SIG-M5 treated with dmso at 0.1 percent for 504 hours (cell line): Measurements from ENCODE around the gene FHL3.
"Not testable (repeated sequence)": the region's sequence is repeated elsewhere in the genome, so short reads cannot be mapped to it uniquely, and the experiment has no call there.

Experiments
- DNase-seq: peaks from one replicate; lab custom pipeline; 2025; ENCODE audit not compliant: unreplicated experiment; lab: John Stamatoyannopoulos, UW

Gene FHL3

DNA sequence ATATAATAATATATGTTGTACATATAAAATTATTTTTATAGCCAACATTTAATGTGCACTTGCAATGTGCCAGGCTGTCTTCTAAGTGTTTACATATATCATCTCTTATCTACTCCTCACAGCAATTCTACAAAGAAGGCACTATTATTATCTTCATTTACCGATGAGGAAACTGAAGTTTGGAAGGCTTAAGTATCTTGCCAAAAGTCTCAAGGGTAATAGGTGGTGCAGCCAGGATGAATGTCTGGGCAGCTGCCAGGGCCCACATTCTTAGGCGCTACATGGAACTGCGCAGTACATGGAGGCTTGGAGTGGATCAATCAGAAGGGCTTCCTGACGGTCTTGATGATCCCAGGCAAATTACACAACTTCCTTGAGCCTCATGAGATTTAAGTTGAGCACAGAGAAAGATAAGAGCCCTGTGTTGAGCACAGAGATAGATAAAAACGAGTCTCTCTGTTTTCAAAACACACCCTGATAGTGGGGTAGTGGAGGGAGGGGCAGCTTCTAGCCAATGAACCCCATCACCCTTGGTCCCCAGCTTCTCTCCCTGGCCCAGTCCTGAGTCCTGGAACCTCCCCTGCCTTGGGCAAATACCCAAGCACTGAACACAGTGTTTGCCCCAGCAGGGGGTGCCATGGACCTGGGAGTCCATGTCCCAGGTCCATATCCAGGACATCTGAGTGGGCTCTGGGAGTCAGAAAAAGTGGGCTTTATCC lies 32.1 kb upstream of the FHL3 start:
- no peak for DNase-seq

GRCh38 chr1:38034871-38035270 lies 29.6 kb upstream of the FHL3 start:
- no peak for DNase-seq

- not testable (repeated sequence) for DNase-seq
Measured at GRCh38 chr1:38032992-38033391, 27.7 kb upstream of the FHL3 start.

GRCh38 chr1:38031513-38031866 lies 26.2 kb upstream of the FHL3 start:
- DNase-seq = no peak

GRCh38 chr1:38030596-38031512 lies 25.5 kb upstream of the FHL3 start:
- DNase-seq = no peak

GRCh38 chr1:38029685-38030511 lies 24.6 kb upstream of the FHL3 start:
- no peak for DNase-seq

GRCh38 chr1:38029081-38029681 lies 23.9 kb upstream of the FHL3 start:
- DNase-seq = no peak

DNA sequence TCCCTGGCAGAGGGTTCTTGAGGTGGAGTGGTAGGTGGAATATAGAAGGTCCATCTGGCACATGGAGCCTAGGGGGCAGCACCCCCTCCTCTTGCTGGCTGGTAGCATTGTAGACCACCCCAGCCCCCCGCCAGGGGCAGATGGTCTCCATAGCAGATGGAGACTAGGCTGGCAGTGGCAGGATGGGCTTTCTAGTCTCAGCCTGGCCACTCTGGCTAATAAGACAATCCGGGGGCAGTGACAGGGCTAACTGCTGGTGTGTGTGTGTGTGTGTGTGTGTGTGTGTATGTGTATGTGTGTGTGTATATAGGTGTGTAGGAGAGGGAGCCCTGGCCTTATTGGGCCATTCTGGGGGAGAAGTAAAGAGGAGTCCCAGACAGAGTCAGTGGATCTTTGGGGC lies 23.4 kb upstream of the FHL3 start:
- no peak for DNase-seq

DNA sequence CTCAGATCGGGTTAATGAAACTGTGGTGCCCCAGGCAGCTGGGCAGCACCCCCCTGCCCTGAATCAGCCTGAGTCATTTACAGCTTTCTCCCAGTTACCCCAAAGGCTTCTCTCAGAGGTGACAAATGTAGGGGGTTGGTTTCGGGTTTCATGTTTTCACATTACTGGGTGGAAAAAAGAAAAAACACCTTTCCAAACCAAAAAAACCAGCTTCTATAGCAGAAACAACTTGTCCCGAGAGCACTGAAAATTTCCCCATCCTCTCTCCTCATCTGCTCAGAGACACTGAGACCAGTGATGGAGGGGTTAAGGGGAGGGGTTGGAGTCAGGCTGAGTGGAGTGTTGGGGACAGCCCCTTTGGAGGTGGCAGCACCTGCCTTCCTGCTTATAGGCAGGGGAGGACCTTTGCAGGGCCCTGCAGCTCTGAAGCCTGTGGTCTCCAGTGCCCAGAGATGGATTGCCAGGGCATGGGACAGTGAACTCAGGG lies 22.8 kb upstream of the FHL3 start:
- no peak for DNase-seq

- no peak for DNase-seq
Measured at GRCh38 chr1:38027201-38028104, 22.1 kb upstream of the FHL3 start.

- no peak for DNase-seq
Measured at GRCh38 chr1:38026592-38027200, 21.4 kb upstream of the FHL3 start.

- DNase-seq = no peak
Measured at GRCh38 chr1:38025664-38026063, 20.4 kb upstream of the FHL3 start.

GRCh38 chr1:38025233-38025632 lies 19.9 kb upstream of the FHL3 start:
- DNase-seq = no peak

DNA sequence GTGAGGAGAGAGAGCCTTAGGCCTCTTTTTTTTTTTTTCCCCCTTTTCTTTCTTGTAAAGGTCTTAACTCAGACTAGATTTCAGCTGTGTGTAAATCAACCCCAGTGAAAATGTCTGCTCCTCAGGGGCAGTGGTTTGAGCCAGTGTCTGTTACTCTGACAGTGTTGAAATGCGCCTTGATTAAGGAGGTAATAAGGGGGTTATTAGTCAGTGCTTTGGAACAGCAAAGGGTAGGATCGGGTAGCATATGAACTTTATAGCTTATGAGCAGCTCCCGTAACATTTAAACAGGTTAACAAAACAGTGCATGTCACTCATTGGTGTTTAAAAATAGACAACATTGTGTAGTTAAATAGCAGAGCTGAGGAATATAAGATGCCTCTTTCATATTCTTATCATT lies 17.5 kb upstream of the FHL3 start:
- DNase-seq = no peak

DNA sequence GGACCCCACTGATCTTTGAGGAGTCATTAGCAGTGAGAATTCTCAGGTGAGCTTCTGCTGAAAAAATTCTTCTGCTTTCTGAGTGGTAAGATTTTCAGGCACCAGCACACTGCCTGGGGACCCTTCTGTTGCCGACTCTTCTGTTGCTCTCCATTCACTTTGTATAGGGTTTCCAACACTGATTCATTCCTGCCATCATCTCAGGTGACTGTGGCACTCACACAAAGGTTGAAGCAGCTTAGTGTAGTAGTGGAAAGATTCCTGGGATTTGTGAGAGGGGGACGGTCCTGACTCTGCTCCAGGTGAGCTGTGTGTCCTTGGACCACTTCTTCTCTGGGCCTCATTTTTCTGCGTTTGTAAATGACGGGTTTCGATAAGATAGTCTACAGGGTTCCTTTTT lies 16.7 kb upstream of the FHL3 start:
- DNase-seq = no peak

- no peak for DNase-seq
Measured at GRCh38 chr1:38020396-38020795, 15.1 kb upstream of the FHL3 start.

GRCh38 chr1:38018864-38019343 lies 13.6 kb upstream of the FHL3 start:
- peak; percentile 43 for DNase-seq

- DNase-seq = no peak
Measured at GRCh38 chr1:38015978-38016725, 10.8 kb upstream of the FHL3 start.
